GM10847 (cell line): ENCODE results near the gene GSN.

Source experiments
- POLR2A ChIP-seq: IDR thresholded peaks from 2 replicates; pipeline ENCODE4 v1.6.1; 2011; ENCODE audit not compliant: insufficient read length; ENCODE audit errors: extremely low read depth

GSN gene

GRCh38 chr9:121299467-121300282 lies 31.7 kb downstream of the GSN start:
- no peak for TF ChIP-seq POLR2A

GRCh38 chr9:121300283-121301119 lies 32.5 kb downstream of the GSN start:
- TF ChIP-seq POLR2A = no peak

- TF ChIP-seq POLR2A = no peak
Observed at GRCh38 chr9:121301881-121302286, 33.9 kb downstream of the GSN start.

GRCh38 chr9:121302341-121302740 lies 34.4 kb downstream of the GSN start:
- TF ChIP-seq POLR2A = no peak

- TF ChIP-seq POLR2A = no peak
Observed at GRCh38 chr9:121302786-121303185, 34.8 kb downstream of the GSN start.

- TF ChIP-seq POLR2A = no peak
Observed at GRCh38 chr9:121303456-121304451, 35.8 kb downstream of the GSN start.

- no peak for TF ChIP-seq POLR2A
Observed at GRCh38 chr9:121304707-121305106, 36.7 kb downstream of the GSN start.

GRCh38 chr9:121305269-121305994 lies 37.5 kb downstream of the GSN start:
- TF ChIP-seq POLR2A = no peak

GRCh38 chr9:121307976-121308375 lies 40.0 kb downstream of the GSN start:
- TF ChIP-seq POLR2A = no peak

GRCh38 chr9:121308765-121309164 lies 40.8 kb downstream of the GSN start:
- no peak for TF ChIP-seq POLR2A

GRCh38 chr9:121309171-121309570 lies 41.2 kb downstream of the GSN start:
- TF ChIP-seq POLR2A = no peak

- no peak for TF ChIP-seq POLR2A
Observed at GRCh38 chr9:121309833-121310425, 42.0 kb downstream of the GSN start.

- no peak for TF ChIP-seq POLR2A
Observed at GRCh38 chr9:121310571-121310970, 42.6 kb downstream of the GSN start.

GRCh38 chr9:121312169-121312568 lies 44.2 kb downstream of the GSN start:
- no peak for TF ChIP-seq POLR2A
